ENCODE data around the gene FGF4. TPM values are rescaled to one million over a fixed set of nuclear protein-coding genes. Genes with fewer than 3 reads are reported as not detected.

FGF4 gene
- total RNA-seq, 6 donors from 2014 or later, result not detected

DNA sequence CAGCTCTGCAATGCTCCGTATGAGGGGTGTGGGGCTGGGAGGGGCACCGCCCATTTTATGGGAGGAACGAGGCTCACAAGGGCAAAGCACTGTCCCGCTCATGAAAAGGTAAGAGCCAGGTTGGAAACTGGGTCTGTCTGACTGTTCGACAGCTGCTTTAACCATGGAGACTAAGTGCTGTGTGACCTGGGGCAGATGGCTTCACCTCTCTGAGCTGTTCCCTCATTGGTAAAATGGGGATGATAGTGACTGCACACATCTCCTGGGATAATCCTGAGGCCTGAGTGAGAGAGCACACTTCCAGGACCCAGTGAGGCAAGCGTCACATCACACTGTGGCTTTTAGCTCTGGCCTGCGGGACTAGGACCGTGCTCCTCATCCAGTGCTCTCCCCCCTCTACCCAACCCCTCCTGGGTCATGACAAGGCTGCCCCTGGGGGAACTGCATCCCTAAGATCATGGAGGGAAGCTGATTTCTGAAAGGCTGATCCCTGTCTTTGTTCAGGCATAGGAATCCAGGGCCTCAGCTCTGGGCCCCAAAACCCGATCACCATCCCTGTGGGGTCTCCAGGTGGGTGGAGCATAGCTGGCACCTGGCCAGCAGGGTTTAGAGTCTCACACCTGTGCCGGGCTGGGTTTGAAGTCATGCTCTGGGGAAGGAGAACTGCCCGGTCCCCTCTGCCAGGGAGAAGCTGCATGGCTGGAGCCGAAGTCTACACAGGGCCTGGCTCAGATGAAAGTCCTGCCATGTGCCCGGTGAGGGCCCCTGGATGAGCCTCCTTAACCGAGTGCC, 22.8 kb upstream of the FGF4 start:
- Histone ChIP-seq H3K27me3 (no peaks in the 10 kb centered on the region), H3K4me1 (no peaks in the 10 kb centered on the region), H3K36me3 (no peaks in the 10 kb centered on the region), H3K9me3 (no peaks in the 10 kb centered on the region), H3K4me3 (no peak overlapping the region), H3K27ac (no peak overlapping the region)
- WGBS, 2 donors, result 77 to 84% methylated on average over 5 to 12 of the region's 14 CpGs
- TF ChIP-seq EP300 (IDR thresholded peaks at IDR 0.05) (no peak), POLR2AphosphoS5 (IDR thresholded peaks at IDR 0.05) (no peak), CTCF (IDR thresholded peaks at IDR 0.05) (no peak), POLR2A (IDR thresholded peaks at IDR 0.05) (no peak)
- ATAC-seq (ENCODE audit: low FRiP score in 2 of 2), result no peak
- DNase-seq, result no peak

DNA sequence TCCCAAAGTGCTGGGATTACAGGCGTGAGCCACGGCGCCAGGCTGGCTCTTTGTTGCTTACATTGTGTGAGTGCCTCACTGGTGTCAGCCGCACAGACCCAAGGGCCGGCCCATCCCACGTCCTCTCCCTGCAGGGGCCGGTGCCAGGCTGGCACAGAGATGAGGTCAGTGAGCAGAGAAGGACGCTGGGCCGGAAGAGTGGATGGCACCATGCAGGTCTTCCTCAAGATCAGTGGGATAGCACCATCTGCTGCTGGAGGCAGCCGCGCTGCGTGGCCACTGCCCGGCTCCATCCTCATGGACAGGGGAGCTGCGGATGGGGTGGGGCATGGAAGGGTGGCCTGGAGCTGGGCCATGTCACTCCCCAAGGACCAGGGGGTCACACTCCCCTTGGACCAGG, 22.0 kb upstream of the FGF4 start:
- TF ChIP-seq POLR2AphosphoS5 (IDR thresholded peaks at IDR 0.05), result no peak
- no peak for TF ChIP-seq POLR2A (IDR thresholded peaks at IDR 0.05)
- TF ChIP-seq EP300 (IDR thresholded peaks at IDR 0.05), result no peak
- no peak for TF ChIP-seq CTCF (IDR thresholded peaks at IDR 0.05)

GRCh38 chr11:69796063-69796462, 20.9 kb upstream of the FGF4 start:
- Histone ChIP-seq H3K27me3 (no peaks in the 10 kb centered on the region), H3K4me1 (no peaks in the 10 kb centered on the region), H3K9me3 (no peaks in the 10 kb centered on the region), H3K36me3 (no peaks in the 10 kb centered on the region), H3K27ac (no peak overlapping the region), H3K4me3 (no peak overlapping the region)
- TF ChIP-seq EP300 (IDR thresholded peaks at IDR 0.05), result no peak
- TF ChIP-seq POLR2A (IDR thresholded peaks at IDR 0.05), result no peak
- TF ChIP-seq CTCF (IDR thresholded peaks at IDR 0.05), result no peak
- TF ChIP-seq POLR2AphosphoS5 (IDR thresholded peaks at IDR 0.05), result no peak
- ATAC-seq (ENCODE audit: low FRiP score in 2 of 2) (no peak), DNase-seq (no peak)
- WGBS, 2 donors, result 73 to 78% methylated on average over 9 of the region's 9 CpGs

More for the DNA sequence above, 22.0 kb upstream of the FGF4 start:
- Histone ChIP-seq H3K27ac (no peak overlapping the region), H3K9me3 (no peaks in the 10 kb centered on the region), H3K4me1 (no peaks in the 10 kb centered on the region), H3K36me3 (no peaks in the 10 kb centered on the region), H3K27me3 (no peaks in the 10 kb centered on the region), H3K4me3 (no peak overlapping the region)
- WGBS, 2 donors, result 80% methylated on average over 14 of the region's 14 CpGs; no CpG with 5 or more reads in 1 of the 2 donors
- no peak for DNase-seq
- peak; percentile 2 to 14 for ATAC-seq (ENCODE audit: low FRiP score in 2 of 2)

- H3K9me3 ChIP-seq, result no peaks in the 10 kb centered on the region
- 75 to 78% methylated on average over 23 to 25 of the region's 25 CpGs for WGBS, 2 donors
- peak in 1 of 2 donors; percentile 44 for ATAC-seq (ENCODE audit: low FRiP score in 2 of 2)
Measured at GRCh38 chr11:69791276-69792180, 16.4 kb upstream of the FGF4 start.

More at GRCh38 chr11:69791276-69792180, 16.4 kb upstream of the FGF4 start:
- TF ChIP-seq POLR2AphosphoS5 (IDR thresholded peaks at IDR 0.05) (no peak), EP300 (IDR thresholded peaks at IDR 0.05) (no peak), CTCF (IDR thresholded peaks at IDR 0.05) (no peak), POLR2A (IDR thresholded peaks at IDR 0.05) (no peak)
- no peak for DNase-seq
- Histone ChIP-seq H3K27ac (no peak overlapping the region), H3K4me1 (no peaks in the 10 kb centered on the region), H3K4me3 (no peak overlapping the region), H3K36me3 (no peaks in the 10 kb centered on the region), H3K27me3 (no peaks in the 10 kb centered on the region)

Data from upper lobe of left lung (tissue), 6 donors.